H1 (cell line): ENCODE measurements around the gene CAMK2B. TPM values are rescaled to one million over a fixed set of nuclear protein-coding genes. Genes with fewer than 3 reads are reported as not detected.

Experiments used
- BCL11A ChIP-seq, 2 experiments: IDR thresholded peaks; one replicate each; pipeline ENCODE4 v1.6.1; 2011; ENCODE audit warnings: low read depth in 2 of 2, low read length in 2 of 2, mild to moderate bottlenecking in 2 of 2
- FOSL1 ChIP-seq: IDR thresholded peaks from 2 replicates; pipeline ENCODE4 v1.6.1; 2011; ENCODE audit warnings: mild to moderate bottlenecking, low read depth, low read length, moderate library complexity; ENCODE audit not compliant: insufficient read depth
- SIN3A ChIP-seq, 2 experiments: IDR thresholded peaks in 1 of 2; conservative IDR thresholded peaks in 1 of 2; 2 replicates each; pipeline ENCODE4 v1.6.1; 2011 to 2012; ENCODE audit warnings: low read length in 2 of 2, improper control_type of control experiment in 1 of 2, low read depth in 1 of 2, mild to moderate bottlenecking in 1 of 2
- SP2 ChIP-seq: IDR thresholded peaks from 2 replicates; pipeline ENCODE4 v1.6.1; 2012; ENCODE audit warnings: mild to moderate bottlenecking, low read length, inconsistent platforms
- polyA plus RNA-seq, 7 experiments: library from polyadenylated mRNA; depleted of rRNA in 3 of 7; stranded (reverse) in 5 of 7; unstranded in 2 of 7; fragments of >200 nt in 5 of 7; fragments of 200-250 nt in 2 of 7; gene quantifications; 1 replicate in 5 of 7; 2 replicates in 1 of 7; 4 replicates in 1 of 7; pipeline versions ENCODE4 v1.2.1 to v1.2.3, GENCODE V29; 2011 to 2013; ENCODE audit warnings: missing spikeins in 2 of 7, mixed read lengths in 2 of 7
- total RNA-seq: library from RNA; stranded (reverse); fragmentation: NEBNext Ultra II Directional; extraction: Animal tissue kit (Norgen Biotek cat#: 25700); gene quantifications from 2 replicates; pipeline ENCODE4 v1.2.1, GENCODE V29; 2021

CAMK2B gene
- total and polyA plus RNA-seq, 2 of the 8 experiments (the other 6 are each of a cell fraction or from before 2014, with no cell fraction given), result 0.05 to 0.15 TPM

GRCh38 chr7:44279731-44280505, 45.5 kb downstream of the CAMK2B start (continued):
- TF ChIP-seq SIN3A (conservative IDR thresholded peaks at IDR 0.05 in 1 of 2, IDR thresholded peaks at IDR 0.05 in 1 of 2; ENCODE audit: low read depth in 1 of 2, low read length in 2 of 2) (no peak), SP2 (no peak), FOSL1 (no peak), BCL11A (IDR thresholded peaks at IDR 0.05; ENCODE audit: low read depth in 2 of 2, low read length in 2 of 2) (no peak)
